Ovary (tissue), 10 donors: Measurements from ENCODE around the gene CPVL. TPM values are rescaled to one million over a fixed set of nuclear protein-coding genes. Genes with fewer than 3 reads are reported as not detected.

Experiments used
- DNase-seq, 5 donors: peaks; one replicate each; pipeline ENCODE4 v3.0.0-alpha.2; 2019 to 2020
- H3K27ac ChIP-seq, 2 donors: fragments of 200-600 bp; one replicate each; pipeline versions ENCODE4 v1.5.1 to v1.8.0; 2019 to 2022
- H3K27me3 ChIP-seq: fragments of 200-600 bp; one replicate; pipeline ENCODE4 v1.8.0; 2022
- H3K36me3 ChIP-seq: fragments of 200-600 bp; sonication (generic); one replicate; pipeline ENCODE4 v1.5.1; 2019
- H3K4me1 ChIP-seq: one replicate; pipeline ENCODE4 v1.8.1; 2013; ENCODE audit warnings: mild to moderate bottlenecking, moderate library complexity; ENCODE audit not compliant: insufficient read depth
- H3K4me3 ChIP-seq: fragments of 200-600 bp; sonication (generic); one replicate; pipeline ENCODE4 v1.5.1; 2017
- H3K9me3 ChIP-seq, 2 donors: fragments of 200-600 bp in 1 of 2; sonication (generic) in 1 of 2; one replicate each; pipeline versions ENCODE4 v1.5.1 to v1.8.1; 2013 to 2019; ENCODE audit warnings: mild to moderate bottlenecking in 1 of 2, moderate library complexity in 1 of 2
- EP300 ChIP-seq: sonication (generic); formaldehyde crosslinking; IDR thresholded peaks from one replicate; pipeline ENCODE4 v1.6.1; 2017; ENCODE audit warnings: antibody characterized with exemption
- POLR2A ChIP-seq: fragments of 450-650 bp; IDR thresholded peaks from one replicate; pipeline ENCODE4 v1.6.1; 2017; ENCODE audit warnings: antibody characterized with exemption, mild to moderate bottlenecking, moderate library complexity
- WGBS, 3 donors: extraction: QIAGEN DNeasy Blood & Tissue Kit in 1 of 3; methylation state at CpG; one replicate each; pipeline versions ENCODE4 v1.1.5 to v1.1.7; 2013 to 2017; 5-methylcytosine and 5-hydroxymethylcytosine counted together
- intact Hi-C, 4 donors: fragments of 100-400 bp; cut with DNase I; formaldehyde crosslinking; loops; one replicate each; pipeline versions ENCODE4 v1.11.0 to v1.15.1; 2022 to 2023
- long read RNA-seq, 3 donors: library from polyadenylated mRNA in 2 of 3; unstranded in 2 of 3; transcript quantifications; one replicate each; pipeline ENCODE4 v2.0.0 and lab custom pipeline, GENCODE V29; 2021 to 2026
- polyA plus RNA-seq, 2 donors: library from polyadenylated mRNA; stranded (reverse); fragments of 200-250 nt in 1 of 2; fragments of 350-450 nt in 1 of 2; fragmentation: Illumina TruSeq in 1 of 2; extraction: RNeasy Lipid Tissue Mini Kit (QIAGEN cat#74804) in 1 of 2; gene quantifications; one replicate each; pipeline ENCODE4 v1.2.3, GENCODE V29; 2013 to 2014
- total RNA-seq, 7 donors: library from RNA; depleted of rRNA in 2 of 7; stranded (reverse); fragments of >200 nt in 2 of 7; fragmentation: NEBNext Ultra II Directional in 3 of 7; extraction: Animal tissue kit (Norgen Biotek cat#: 25700) in 3 of 7; gene quantifications; one replicate each; pipeline versions ENCODE4 v1.1.0 to v1.2.4, GENCODE V29; 2016 to 2023
- TF ChIP-seq, protein P1 (sequence below), 3 donors: fragments of 450-650 bp in 2 of 3; fragments of 200-600 bp in 1 of 3; IDR thresholded peaks; one replicate each; pipeline versions ENCODE4 v1.5.1 to v1.8.0; 2016 to 2022; ENCODE audit warnings: antibody characterized with exemption in 3 of 3, mild to moderate bottlenecking in 1 of 3
- donor health status: DM: no; HTN: no; CAD: no; lungs with moderate emphysema.
- donor health status: DM: no; HTN: no; CAD: no.
- donor health status: Bipolar disorder and iron deficiency.
- donor health status: DM: yes; HTN: yes; CAD: no.
- donor health status: DM: no; HTN: no; CAD: no.
- donor health status: DM: yes; HTN: yes; CAD: no.

The CPVL gene
- total RNA-seq: 10 to 100 TPM; 10.6 to 34.8 (median 20.9) TPM
- polyA plus RNA-seq: 10 to 100 TPM; 11.5 to 88.9 TPM
- long read RNA-seq, donor 1, transcript CPVL-202 (13 exons, 1,739 nt): minor isoform, 12 of 239 reads
- long read RNA-seq, donor 1, transcript CPVL-201 (13 exons, 2,091 nt): major isoform, 172 of 239 reads
- long read RNA-seq, donor 1, partial matches to known transcripts: 27 of 239 reads
- long read RNA-seq, donor 1, other reads (novel, unspliced or antisense): 28 of 239 reads
- long read RNA-seq, donor 2, transcript CPVL-202 (13 exons, 1,739 nt): minor isoform, 6 of 31 reads
- long read RNA-seq, donor 2, transcript CPVL-201 (13 exons, 2,091 nt): major isoform, 25 of 31 reads
- long read RNA-seq, donor 2, partial matches to known transcripts: 0 of 31 reads
- long read RNA-seq, donor 2, other reads (novel, unspliced or antisense): 0 of 31 reads
- long read RNA-seq, donor 3, transcript CPVL-201 (13 exons, 2,091 nt): major isoform, 21 of 31 reads
- long read RNA-seq, donor 3, partial matches to known transcripts: 4 of 31 reads
- long read RNA-seq, donor 3, other reads (novel, unspliced or antisense): 2 of 31 reads

DNA sequence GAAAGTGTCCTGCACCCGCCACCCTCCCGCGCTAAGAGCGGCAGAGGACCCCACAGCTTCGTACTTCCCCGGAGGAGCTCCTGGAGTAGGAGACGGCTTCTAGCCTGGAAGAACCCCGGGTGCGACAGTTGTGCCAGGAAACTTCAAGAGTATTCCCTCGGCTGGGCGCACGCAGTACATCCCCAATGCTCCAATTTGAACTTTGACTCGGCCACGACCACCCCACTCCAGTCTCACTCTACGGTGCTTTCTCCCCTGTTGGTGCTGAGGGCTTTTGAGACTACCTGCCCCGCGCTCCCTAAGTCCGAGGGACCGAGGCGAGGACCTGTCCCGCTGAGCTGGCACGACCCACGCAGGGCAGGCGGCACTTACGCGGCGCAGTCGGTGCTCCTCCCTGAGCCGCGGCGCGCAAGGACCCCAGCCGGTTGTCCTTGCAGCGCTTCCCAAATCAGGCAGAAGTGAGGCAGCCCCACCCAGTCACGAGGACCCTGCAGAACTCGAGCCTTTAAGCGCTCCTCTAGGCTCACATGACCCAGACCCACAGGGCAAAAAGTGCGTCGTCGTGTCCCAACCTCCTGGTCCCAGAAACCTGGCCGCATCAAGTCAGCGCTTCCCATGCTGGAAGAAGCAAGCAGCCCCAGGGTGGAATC is at the start of gene CPVL:
TSS of gene CPVL (minus strand) at position 481 of the 650 bp plus-strand sequence. CDS start 25,476 bp downstream, outside the sequence.
- no peaks in the 10 kb centered on the region for H3K4me1 ChIP-seq
- no peaks in the 10 kb centered on the region for H3K27me3 ChIP-seq
- H3K36me3 ChIP-seq: no peaks in the 10 kb centered on the region
- TF ChIP-seq, protein P1, sequence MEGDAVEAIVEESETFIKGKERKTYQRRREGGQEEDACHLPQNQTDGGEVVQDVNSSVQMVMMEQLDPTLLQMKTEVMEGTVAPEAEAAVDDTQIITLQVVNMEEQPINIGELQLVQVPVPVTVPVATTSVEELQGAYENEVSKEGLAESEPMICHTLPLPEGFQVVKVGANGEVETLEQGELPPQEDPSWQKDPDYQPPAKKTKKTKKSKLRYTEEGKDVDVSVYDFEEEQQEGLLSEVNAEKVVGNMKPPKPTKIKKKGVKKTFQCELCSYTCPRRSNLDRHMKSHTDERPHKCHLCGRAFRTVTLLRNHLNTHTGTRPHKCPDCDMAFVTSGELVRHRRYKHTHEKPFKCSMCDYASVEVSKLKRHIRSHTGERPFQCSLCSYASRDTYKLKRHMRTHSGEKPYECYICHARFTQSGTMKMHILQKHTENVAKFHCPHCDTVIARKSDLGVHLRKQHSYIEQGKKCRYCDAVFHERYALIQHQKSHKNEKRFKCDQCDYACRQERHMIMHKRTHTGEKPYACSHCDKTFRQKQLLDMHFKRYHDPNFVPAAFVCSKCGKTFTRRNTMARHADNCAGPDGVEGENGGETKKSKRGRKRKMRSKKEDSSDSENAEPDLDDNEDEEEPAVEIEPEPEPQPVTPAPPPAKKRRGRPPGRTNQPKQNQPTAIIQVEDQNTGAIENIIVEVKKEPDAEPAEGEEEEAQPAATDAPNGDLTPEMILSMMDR (IDR thresholded peaks at IDR 0.05): no peak
- TF ChIP-seq EP300: no peak
- TF ChIP-seq POLR2A: no peak
- WGBS, 3 donors: 1% methylated on average over 30 to 42 of the region's 42 CpGs
- intact Hi-C loops: no loop called here
- H3K9me3 ChIP-seq: no peaks in the 10 kb centered on the region
- no peak within 1 kb of the TSS for H3K27ac ChIP-seq
- peak within 1 kb of the TSS; percentile 27 for H3K4me3 ChIP-seq
- DNase-seq: peak; percentile 28 to 55 (median 50)

DNA sequence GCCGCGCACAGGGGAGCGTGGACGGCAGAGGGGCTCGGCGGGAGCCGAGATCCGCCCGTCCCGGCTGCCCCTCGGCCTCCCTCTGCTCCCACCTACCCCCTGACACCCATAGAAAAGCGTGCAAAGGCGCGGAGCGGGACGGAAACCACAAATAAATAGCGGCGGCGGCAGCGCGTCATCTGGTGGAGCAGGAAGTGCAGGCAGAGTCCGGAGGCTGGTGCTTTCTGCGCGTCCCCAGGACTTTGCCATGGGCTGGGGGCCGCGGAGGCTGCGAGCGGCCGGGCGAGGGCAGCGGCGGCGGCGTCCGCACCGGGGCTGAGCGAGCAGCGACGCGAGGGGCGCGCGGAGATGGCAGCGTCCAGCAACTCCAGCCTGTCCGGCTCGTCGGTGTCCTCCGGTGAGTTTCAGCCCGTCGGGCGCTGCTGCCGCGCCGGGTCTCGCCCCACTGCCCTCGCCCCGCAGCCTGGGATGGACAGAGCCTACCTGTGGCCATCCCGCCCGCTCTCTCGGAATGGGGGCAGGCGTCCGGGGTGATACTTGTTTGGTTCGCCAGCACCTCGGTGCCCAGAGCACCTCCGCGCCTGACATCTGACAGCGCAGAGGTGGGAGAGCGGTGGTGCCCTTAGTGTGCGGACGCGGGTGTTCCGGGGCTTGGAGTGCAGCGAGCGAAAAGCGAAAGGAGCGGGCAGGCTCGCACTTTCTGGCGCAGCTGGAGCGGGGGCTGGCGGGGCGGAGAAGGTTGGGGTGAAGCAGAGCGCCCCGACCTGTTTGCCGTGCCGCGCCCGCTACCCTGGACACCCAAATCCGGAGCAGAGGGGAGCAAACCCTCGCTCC is 48.5 kb upstream of the CPVL start, which contains the start of gene CHN2:
TSS of gene CHN2 (plus strand) at position 182 of the 834 bp plus-strand sequence.
- WGBS, 3 donors: 0 to 1% (median 0%) methylated on average over 58 to 89 of the region's 89 CpGs
- intact Hi-C loops: loop anchor here in 3 of 4 donors (5.0 to 10.0 kb wide), 5 partner anchors 150 to 270 kb away; no protein-coding TSS in a partner anchor
- Histone ChIP-seq H3K27ac (peak within 1 kb of the TSS in 1 of 2 donors; percentile 27), H3K4me3 (peak within 1 kb of the TSS; percentile 49), H3K9me3 (no peaks in the 10 kb centered on the region), H3K4me1 (peaks cover 2% of the 10 kb centered on the region), H3K27me3 (no peaks in the 10 kb centered on the region), H3K36me3 (no peaks in the 10 kb centered on the region)
- no peak for TF ChIP-seq POLR2A
- no peak for TF ChIP-seq EP300
- TF ChIP-seq, protein P1 (IDR thresholded peaks at IDR 0.05): no peak
- DNase-seq: peak; percentile 49 to 70 (median 54)

DNA sequence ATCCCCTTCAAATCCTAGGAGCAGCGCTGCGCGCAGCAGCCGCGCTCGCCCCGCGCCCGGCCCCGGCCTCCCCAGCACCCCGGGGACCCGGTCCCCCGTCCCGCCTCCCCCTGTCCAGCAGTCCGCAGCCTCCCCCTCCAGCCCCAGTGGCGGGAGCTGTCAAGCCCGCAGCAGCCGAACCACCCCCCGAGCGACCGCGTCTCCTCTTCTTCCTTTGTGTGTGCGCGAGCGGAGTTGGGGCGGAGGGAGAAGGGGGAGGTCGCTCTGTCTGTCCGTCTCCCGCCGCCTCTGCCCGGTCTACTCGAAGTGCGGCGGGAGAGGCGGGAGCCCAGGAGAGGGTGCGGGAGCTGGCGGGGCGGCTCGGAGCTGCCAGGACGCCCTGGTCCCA is 47.9 kb upstream of the CPVL start:
- peak; percentile 18 to 44 (median 27) for DNase-seq
- Histone ChIP-seq H3K4me3 (peak overlapping the region; percentile 49), H3K4me1 (peaks cover 3% of the 10 kb centered on the region), H3K27me3 (no peaks in the 10 kb centered on the region), H3K9me3 (no peaks in the 10 kb centered on the region), H3K27ac (no peak overlapping the region), H3K36me3 (no peaks in the 10 kb centered on the region)
- WGBS, 3 donors: 0 to 16% (median 2%) methylated on average over 5 to 40 of the region's 40 CpGs
- intact Hi-C loops: loop anchor here in 3 of 4 donors (5.0 to 10.0 kb wide), 5 partner anchors 151 to 269 kb away; no protein-coding TSS in a partner anchor
- TF ChIP-seq POLR2A (no peak), EP300 (no peak)
- TF ChIP-seq, protein P1 (IDR thresholded peaks at IDR 0.05): no peak
